HUES6 (cell line): ENCODE results near the gene SMCHD1.
"Not testable (repeated sequence)": the region's sequence is repeated elsewhere in the genome, so short reads cannot be mapped to it uniquely, and the experiment has no call there.

Source experiments
- H3K27ac ChIP-seq: 2 replicates; pipeline ENCODE4 v1.7.0; 2013; ENCODE audit warnings: low read depth, mild to moderate bottlenecking, low read length, inconsistent platforms
- H3K27me3 ChIP-seq: 2 replicates; pipeline ENCODE4 v1.6.1; 2013; ENCODE audit warnings: low read length; ENCODE audit not compliant: control insufficient read depth, insufficient read depth
- H3K36me3 ChIP-seq: 2 replicates; pipeline ENCODE4 v1.6.1; 2013; ENCODE audit warnings: low read length; ENCODE audit not compliant: control insufficient read depth, insufficient read depth
- H3K4me1 ChIP-seq: 2 replicates; pipeline ENCODE4 v1.6.1; 2013; ENCODE audit warnings: low read length; ENCODE audit not compliant: control insufficient read depth, insufficient read depth
- H3K4me3 ChIP-seq: 2 replicates; pipeline ENCODE4 v1.5.1; 2013; ENCODE audit warnings: low read depth, low read length
- H3K9ac ChIP-seq: one replicate; pipeline ENCODE4 v1.6.1; 2013; ENCODE audit warnings: mild to moderate bottlenecking, low read length
- H3K9me3 ChIP-seq: 2 replicates; pipeline ENCODE4 v1.6.1; 2013; ENCODE audit warnings: low read depth, low read length; ENCODE audit not compliant: control insufficient read depth, insufficient read depth

SMCHD1 gene

GRCh38 chr18:2840521-2840920, 185.0 kb downstream of the SMCHD1 start:
- Histone ChIP-seq H3K36me3 (no peaks in the 10 kb centered on the region), H3K27ac (no peak overlapping the region), H3K9ac (no peak overlapping the region), H3K4me3 (no peak overlapping the region), H3K9me3 (0 out of 2 replicates have a peak, but pooled peaks cover 3% of the 10 kb centered on the region), H3K4me1 (no peaks in the 10 kb centered on the region), H3K27me3 (peaks cover 24% of the 10 kb centered on the region)

- peaks cover 46% of the 10 kb centered on the region for H3K27me3 ChIP-seq
- H3K36me3 ChIP-seq = no peaks in the 10 kb centered on the region
- no peak overlapping the region for H3K9ac ChIP-seq
- no peak overlapping the region for H3K4me3 ChIP-seq
- H3K4me1 ChIP-seq = peaks cover 6% of the 10 kb centered on the region; the same call in 1 of the 2 replicates
- H3K9me3 ChIP-seq = no peaks in the 10 kb centered on the region
- H3K27ac ChIP-seq = no peak overlapping the region
Observed at GRCh38 chr18:2843146-2843545, 187.6 kb downstream of the SMCHD1 start.

DNA sequence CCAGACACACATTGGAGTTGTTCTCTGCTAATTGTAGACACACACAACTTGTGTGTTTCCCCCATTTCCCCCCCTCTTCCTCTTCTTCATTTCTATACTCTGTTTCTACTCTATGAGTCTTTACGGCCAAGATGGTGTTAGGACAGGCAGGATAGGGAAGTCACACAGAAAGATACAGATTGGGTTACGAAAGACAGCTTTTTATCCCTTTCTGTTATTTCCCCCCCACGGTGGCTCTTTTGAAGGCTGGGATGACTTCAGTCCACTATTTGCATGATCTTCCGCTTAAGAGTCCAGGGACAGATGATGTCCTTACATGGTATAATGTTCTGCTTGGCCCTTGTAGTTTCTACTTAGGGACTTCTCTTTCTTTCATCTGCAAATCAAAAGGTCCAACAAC, 189.6 kb downstream of the SMCHD1 start:
- Histone ChIP-seq H3K27ac (no peak overlapping the region), H3K9ac (no peak overlapping the region), H3K9me3 (no peaks in the 10 kb centered on the region), H3K27me3 (peaks cover 59% of the 10 kb centered on the region), H3K4me3 (no peak overlapping the region), H3K4me1 (peaks cover 15% of the 10 kb centered on the region; the same call in 1 of the 2 replicates), H3K36me3 (no peaks in the 10 kb centered on the region)

- peaks cover 15% of the 10 kb centered on the region; the same call in 1 of the 2 replicates for H3K4me1 ChIP-seq
- peak within 1 kb of the TSS; percentile 88 for H3K4me3 ChIP-seq
- H3K27ac ChIP-seq = peak within 1 kb of the TSS; percentile 47; the same call in 1 of the 2 replicates
- peaks cover 56% of the 10 kb centered on the region for H3K27me3 ChIP-seq
- no peaks in the 10 kb centered on the region for H3K9me3 ChIP-seq
- H3K9ac ChIP-seq = peak within 1 kb of the TSS; percentile 90
- H3K36me3 ChIP-seq = no peaks in the 10 kb centered on the region
Observed at GRCh38 chr18:2846636-2847316, 191.2 kb downstream of the SMCHD1 start, which contains the start of gene EMILIN2. TSS of gene EMILIN2 (plus strand) at chr18:2847006. CDS start at chr18:2847189, 183 bp downstream.

- H3K27ac ChIP-seq = peak overlapping the region; percentile 47; the same call in 1 of the 2 replicates
- peak overlapping the region; percentile 88 for H3K4me3 ChIP-seq
- H3K9me3 ChIP-seq = no peaks in the 10 kb centered on the region
- H3K9ac ChIP-seq = peak overlapping the region; percentile 90
- peaks cover 15% of the 10 kb centered on the region; the same call in 1 of the 2 replicates for H3K4me1 ChIP-seq
- H3K36me3 ChIP-seq = no peaks in the 10 kb centered on the region; the same call in 1 of the 2 replicates
- peaks cover 56% of the 10 kb centered on the region for H3K27me3 ChIP-seq
Observed at GRCh38 chr18:2847317-2848246, 192.1 kb downstream of the SMCHD1 start.

- H3K9ac ChIP-seq = peak overlapping the region; percentile 40
- peak overlapping the region; percentile 88 for H3K4me3 ChIP-seq
- no peak overlapping the region for H3K27ac ChIP-seq
Observed at GRCh38 chr18:2848247-2849246, 193.0 kb downstream of the SMCHD1 start.

DNA sequence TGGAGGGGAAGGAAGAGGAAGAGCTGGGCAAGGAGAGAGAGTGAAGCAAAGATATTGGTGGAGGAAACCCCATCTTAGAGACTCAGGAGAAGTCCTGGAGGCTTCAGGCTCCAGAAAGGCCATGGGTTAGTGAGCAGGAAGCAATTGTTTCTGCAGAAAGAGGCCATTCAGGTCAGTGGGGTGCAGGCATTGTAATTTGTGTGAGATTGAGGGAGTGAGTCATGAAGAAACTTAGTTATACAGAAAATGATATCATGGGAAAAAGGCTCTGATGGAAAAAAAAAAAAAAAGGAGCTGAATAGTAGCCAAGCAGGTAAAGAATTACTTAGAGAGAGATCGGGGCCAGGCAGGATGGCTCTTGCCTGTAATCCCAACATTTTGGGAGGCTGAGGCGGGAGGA, 195.3 kb downstream of the SMCHD1 start:
- H3K36me3 ChIP-seq = no peaks in the 10 kb centered on the region; the same call in 1 of the 2 replicates

More at GRCh38 chr18:2848247-2849246, 193.0 kb downstream of the SMCHD1 start:
- peaks cover 18% of the 10 kb centered on the region; the same call in 1 of the 2 replicates for H3K4me1 ChIP-seq
- H3K36me3 ChIP-seq = no peaks in the 10 kb centered on the region; the same call in 1 of the 2 replicates
- H3K9me3 ChIP-seq = no peaks in the 10 kb centered on the region
- peaks cover 52% of the 10 kb centered on the region for H3K27me3 ChIP-seq

DNA sequence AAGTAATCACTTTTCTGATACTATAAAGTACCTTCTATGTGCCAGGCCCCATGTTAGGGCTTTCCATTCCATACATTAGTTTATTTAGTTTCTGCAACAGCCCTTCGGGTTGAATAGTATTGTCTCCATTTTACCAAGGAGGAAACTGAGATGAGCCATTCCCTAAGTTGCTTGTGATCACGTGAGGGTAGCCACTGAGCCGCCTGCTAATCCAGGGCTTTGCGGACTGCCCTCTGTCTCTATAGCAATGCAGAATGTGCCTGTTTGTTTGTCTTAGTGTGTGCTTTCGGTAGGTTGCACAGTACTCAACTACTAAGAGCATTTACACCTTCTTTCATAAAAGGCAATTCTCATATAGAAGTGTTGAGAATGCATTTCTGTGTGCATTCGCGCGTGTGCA, 196.2 kb downstream of the SMCHD1 start:
- no peaks in the 10 kb centered on the region for H3K9me3 ChIP-seq
- no peak overlapping the region for H3K9ac ChIP-seq
- H3K27ac ChIP-seq = no peak overlapping the region
- H3K4me3 ChIP-seq = no peak overlapping the region
- no peaks in the 10 kb centered on the region; the same call in 1 of the 2 replicates for H3K36me3 ChIP-seq
- peaks cover 28% of the 10 kb centered on the region; the same call in 1 of the 2 replicates for H3K4me1 ChIP-seq
- H3K27me3 ChIP-seq = peaks cover 23% of the 10 kb centered on the region

More for the DNA sequence above, 195.3 kb downstream of the SMCHD1 start:
- Histone ChIP-seq H3K4me1 (peaks cover 33% of the 10 kb centered on the region; the same call in 1 of the 2 replicates), H3K27me3 (peaks cover 32% of the 10 kb centered on the region), H3K9ac (no peak overlapping the region), H3K4me3 (no peak overlapping the region), H3K27ac (no peak overlapping the region), H3K9me3 (no peaks in the 10 kb centered on the region)

DNA sequence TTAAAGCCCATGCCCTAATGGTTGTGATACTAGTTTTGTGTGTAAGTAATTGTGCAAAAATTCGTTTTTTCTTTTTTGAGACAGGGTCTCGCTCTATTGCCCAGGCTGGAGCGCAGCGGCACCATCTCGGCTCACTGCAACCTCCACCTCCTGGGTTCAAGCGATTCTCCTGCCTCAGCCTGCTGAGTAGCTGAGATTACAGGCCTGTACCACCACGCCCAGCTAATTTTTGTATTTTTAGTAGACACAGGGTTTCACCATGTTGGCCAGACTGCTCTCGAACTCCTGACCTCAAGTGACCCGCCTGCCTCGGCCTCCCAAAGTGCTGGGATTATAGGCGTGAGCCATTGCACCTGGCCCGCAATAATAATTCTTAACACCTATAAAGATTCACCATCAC, 196.9 kb downstream of the SMCHD1 start:
- H3K36me3 ChIP-seq, H3K9me3 ChIP-seq, H3K9ac ChIP-seq, H3K27ac ChIP-seq, H3K4me3 ChIP-seq: not testable (repeated sequence)
- peaks cover 19% of the 10 kb centered on the region for H3K27me3 ChIP-seq
- H3K4me1 ChIP-seq = peaks cover 31% of the 10 kb centered on the region; the same call in 1 of the 2 replicates
